HG02938 (cell line): Measurements from ENCODE around the gene CCL20.
"Not testable (repeated sequence)": the region's sequence is repeated elsewhere in the genome, so short reads cannot be mapped to it uniquely, and the experiment has no call there.

Source experiments
- ATAC-seq: cut with Tn5 transposase; IDR thresholded peaks from one replicate; pipeline ENCODE4 v1.9.1; 2021; ENCODE audit warnings: mild to moderate bottlenecking, moderate library complexity; ENCODE audit not compliant: unreplicated experiment

Gene CCL20

GRCh38 chr2:227813562-227814353, at the start of gene CCL20:
Gene CCL20 (plus strand): TSS chr2:227813842. CDS start chr2:227813912, 70 bp downstream.
- ATAC-seq = no peak

- ATAC-seq = no peak
Measured at GRCh38 chr2:227765788-227766372, 47.8 kb upstream of the CCL20 start.

GRCh38 chr2:227766373-227766883, 47.2 kb upstream of the CCL20 start:
- ATAC-seq = peak; percentile 95

GRCh38 chr2:227767830-227768229, 45.8 kb upstream of the CCL20 start:
- ATAC-seq = no peak

- ATAC-seq = no peak
Measured at GRCh38 chr2:227772197-227772661, 41.4 kb upstream of the CCL20 start.

GRCh38 chr2:227772932-227773331, 40.7 kb upstream of the CCL20 start:
- ATAC-seq = no peak

- ATAC-seq = no peak
Measured at GRCh38 chr2:227774011-227774624, 39.5 kb upstream of the CCL20 start.

- no peak for ATAC-seq
Measured at GRCh38 chr2:227774895-227775842, 38.5 kb upstream of the CCL20 start.

GRCh38 chr2:227780981-227781615, 32.5 kb upstream of the CCL20 start:
- no peak for ATAC-seq

- ATAC-seq = no peak
Measured at GRCh38 chr2:227781841-227782240, 31.8 kb upstream of the CCL20 start.

- ATAC-seq = no peak
Measured at GRCh38 chr2:227782804-227783203, 30.8 kb upstream of the CCL20 start.

GRCh38 chr2:227783404-227784138, 30.1 kb upstream of the CCL20 start:
- peak; percentile 97 for ATAC-seq

GRCh38 chr2:227785293-227785692, 28.3 kb upstream of the CCL20 start:
- no peak for ATAC-seq

GRCh38 chr2:227788561-227789018, 25.1 kb upstream of the CCL20 start:
- no peak for ATAC-seq

GRCh38 chr2:227789803-227790202, 23.8 kb upstream of the CCL20 start:
- no peak for ATAC-seq

GRCh38 chr2:227793148-227793712, 20.4 kb upstream of the CCL20 start:
- no peak for ATAC-seq

GRCh38 chr2:227796045-227796711, 17.5 kb upstream of the CCL20 start:
- no peak for ATAC-seq

- ATAC-seq = not testable (repeated sequence)
Measured at GRCh38 chr2:227796768-227797167, 16.9 kb upstream of the CCL20 start.
